ENCODE measurements around the gene PLPP2.
A peak's percentile ranks its signal among the peaks of the same experiment; 100 is the strongest.
"Not testable (repeated sequence)": the region's sequence is repeated elsewhere in the genome, so short reads cannot be mapped to it uniquely, and the experiment has no call there.

The PLPP2 gene

GRCh38 chr19:262125-262524, 29.1 kb downstream of the PLPP2 start:
- H3K27me3 ChIP-seq (ENCODE audit: insufficient read depth, low read length): no peaks in the 10 kb centered on the region
- no peaks in the 10 kb centered on the region for H3K36me3 ChIP-seq (ENCODE audit: insufficient read depth, low read length)
- no peak overlapping the region for H3K4me3 ChIP-seq (ENCODE audit: low read depth, low read length, poor library complexity, severe bottlenecking)
- no peaks in the 10 kb centered on the region for H3K9me3 ChIP-seq (ENCODE audit: low read length)
- no peaks in the 10 kb centered on the region for H3K9me2 ChIP-seq (ENCODE audit: low read depth, low read length)
- H2AFZ ChIP-seq (ENCODE audit: low read length): no peak overlapping the region
- peaks cover 2% of the 10 kb centered on the region for H3K4me1 ChIP-seq (ENCODE audit: insufficient read depth, low read length, severe bottlenecking)
- no peaks in the 10 kb centered on the region for H3K79me2 ChIP-seq (ENCODE audit: insufficient read depth, low read length)
- no peak overlapping the region for H3K9ac ChIP-seq (ENCODE audit: low read length)
- H3K4me2 ChIP-seq (ENCODE audit: low read length): no peak overlapping the region
- no peak overlapping the region for H3K27ac ChIP-seq (ENCODE audit: low read depth, low read length, poor library complexity, severe bottlenecking)
- no peaks in the 10 kb centered on the region for H3F3A ChIP-seq (ENCODE audit: insufficient read depth, low read length)
- TF ChIP-seq CTCF (IDR thresholded peaks at IDR 0.05; ENCODE audit: low read length): no peak
- TF ChIP-seq EZH2 (IDR thresholded peaks at IDR 0.05; ENCODE audit: borderline replicate concordance, low read length): no peak
- no peaks in the 10 kb centered on the region for H4K20me1 ChIP-seq (ENCODE audit: insufficient read depth, low read length)

- H3K79me2 ChIP-seq (ENCODE audit: insufficient read depth, low read length); H3F3A ChIP-seq (ENCODE audit: insufficient read depth, low read length); H4K20me1 ChIP-seq (ENCODE audit: insufficient read depth, low read length); H3K36me3 ChIP-seq (ENCODE audit: insufficient read depth, low read length); H3K27ac ChIP-seq (ENCODE audit: low read depth, low read length, poor library complexity, severe bottlenecking); H3K9ac ChIP-seq (ENCODE audit: low read length); H3K4me1 ChIP-seq (ENCODE audit: insufficient read depth, low read length, severe bottlenecking); H3K4me2 ChIP-seq (ENCODE audit: low read length); H2AFZ ChIP-seq (ENCODE audit: low read length); H3K27me3 ChIP-seq (ENCODE audit: insufficient read depth, low read length); H3K4me3 ChIP-seq (ENCODE audit: low read depth, low read length, poor library complexity, severe bottlenecking); H3K9me3 ChIP-seq (ENCODE audit: low read length); H3K9me2 ChIP-seq (ENCODE audit: low read depth, low read length): not testable (repeated sequence)
Observed at GRCh38 chr19:256804-257203, 34.4 kb downstream of the PLPP2 start.

- not testable (repeated sequence) for H3K9me2 ChIP-seq (ENCODE audit: low read depth, low read length); H3F3A ChIP-seq (ENCODE audit: insufficient read depth, low read length); H3K27me3 ChIP-seq (ENCODE audit: insufficient read depth, low read length); H3K36me3 ChIP-seq (ENCODE audit: insufficient read depth, low read length); H3K79me2 ChIP-seq (ENCODE audit: insufficient read depth, low read length); H3K4me2 ChIP-seq (ENCODE audit: low read length); H3K4me3 ChIP-seq (ENCODE audit: low read depth, low read length, poor library complexity, severe bottlenecking); H4K20me1 ChIP-seq (ENCODE audit: insufficient read depth, low read length); H3K9me3 ChIP-seq (ENCODE audit: low read length); H2AFZ ChIP-seq (ENCODE audit: low read length); H3K27ac ChIP-seq (ENCODE audit: low read depth, low read length, poor library complexity, severe bottlenecking); H3K9ac ChIP-seq (ENCODE audit: low read length); H3K4me1 ChIP-seq (ENCODE audit: insufficient read depth, low read length, severe bottlenecking)
Observed at GRCh38 chr19:252421-253186, 38.6 kb downstream of the PLPP2 start.

- no peak overlapping the region for H3K9ac ChIP-seq (ENCODE audit: low read length)
- no peaks in the 10 kb centered on the region for H3K4me1 ChIP-seq (ENCODE audit: insufficient read depth, low read length, severe bottlenecking)
- H3K9me2 ChIP-seq (ENCODE audit: low read depth, low read length): no peaks in the 10 kb centered on the region
- no peaks in the 10 kb centered on the region for H3F3A ChIP-seq (ENCODE audit: insufficient read depth, low read length)
- no peak for TF ChIP-seq CTCF (IDR thresholded peaks at IDR 0.05; ENCODE audit: low read length)
- no peak for TF ChIP-seq EZH2 (IDR thresholded peaks at IDR 0.05; ENCODE audit: borderline replicate concordance, low read length)
- H4K20me1 ChIP-seq (ENCODE audit: insufficient read depth, low read length): no peaks in the 10 kb centered on the region
- no peak overlapping the region for H3K4me2 ChIP-seq (ENCODE audit: low read length)
- no peak overlapping the region for H3K27ac ChIP-seq (ENCODE audit: low read depth, low read length, poor library complexity, severe bottlenecking)
- H2AFZ ChIP-seq (ENCODE audit: low read length): no peak overlapping the region
- H3K4me3 ChIP-seq (ENCODE audit: low read depth, low read length, poor library complexity, severe bottlenecking): no peak overlapping the region
- H3K79me2 ChIP-seq (ENCODE audit: insufficient read depth, low read length): no peaks in the 10 kb centered on the region
- no peaks in the 10 kb centered on the region for H3K36me3 ChIP-seq (ENCODE audit: insufficient read depth, low read length)
- H3K27me3 ChIP-seq (ENCODE audit: insufficient read depth, low read length): no peaks in the 10 kb centered on the region
- H3K9me3 ChIP-seq (ENCODE audit: low read length): no peaks in the 10 kb centered on the region
Observed at GRCh38 chr19:246551-246950, 44.7 kb downstream of the PLPP2 start.

- not testable (repeated sequence) for H4K20me1 ChIP-seq (ENCODE audit: insufficient read depth, low read length); H3K27me3 ChIP-seq (ENCODE audit: insufficient read depth, low read length); H3K9ac ChIP-seq (ENCODE audit: low read length); H3K9me2 ChIP-seq (ENCODE audit: low read depth, low read length); H3K4me2 ChIP-seq (ENCODE audit: low read length); H3K79me2 ChIP-seq (ENCODE audit: insufficient read depth, low read length); H2AFZ ChIP-seq (ENCODE audit: low read length); H3F3A ChIP-seq (ENCODE audit: insufficient read depth, low read length); H3K9me3 ChIP-seq (ENCODE audit: low read length); H3K27ac ChIP-seq (ENCODE audit: low read depth, low read length, poor library complexity, severe bottlenecking); H3K4me1 ChIP-seq (ENCODE audit: insufficient read depth, low read length, severe bottlenecking); H3K36me3 ChIP-seq (ENCODE audit: insufficient read depth, low read length)
- H3K4me3 ChIP-seq (ENCODE audit: low read depth, low read length, poor library complexity, severe bottlenecking): peak overlapping the region; percentile 43
Observed at GRCh38 chr19:245900-246299, 45.3 kb downstream of the PLPP2 start.

Measured in OCI-LY1 (cell line).